K562 (cell line): ENCODE measurements around the gene ZBTB20. TPM values are rescaled to one million over a fixed set of nuclear protein-coding genes. Genes with fewer than 3 reads are reported as not detected.

ENCODE experiments used
- ATAC-seq: fragments of 200-7000 bp; cut with Tn5 transposase; 3 replicates; pipeline ENCODE4 v1.9.1; 2020; ENCODE audit warnings: moderate library complexity
- BruUV-seq: library from RNA; stranded (reverse); fragments of 400-500 nt; replicated peaks from 2 replicates; lab custom pipeline; 2021; lab: Mats Ljungman, UMichigan
- CTCF ChIA-PET: fragments of 300-600 bp; formaldehyde crosslinking; extraction: SDS; loops from one replicate; lab custom pipeline; 2021; ENCODE audit warnings: low intra/inter-chr PET ratio; lab: Yijun Ruan, JAX
- POLR2A ChIA-PET: fragments of 300-600, 350-650 bp; sonication (Branson Sonifier 250); formaldehyde crosslinking; extraction: SDS; loops from one replicate; lab custom pipeline; 2021; ENCODE audit warnings: antibody characterized with exemption, inconsistent platforms; lab: Yijun Ruan, JAX
- DNase-seq, 4 experiments: peaks; one replicate each; pipeline versions ENCODE4 v3.0.0 to v3.0.0-alpha.2; 2011 to 2018; ENCODE audit warnings: low spot score in 3 of 4, mixed read lengths in 3 of 4; ENCODE audit errors: extremely low read depth in 1 of 4
- FAIRE-seq: peaks from 2 replicates; lab custom pipeline; 2011; peaks lifted over from hg19 to GRCh38; lab: Jason Lieb, UNC
- H2AFZ ChIP-seq: 2 replicates; pipeline ENCODE4 v1.6.0; 2011; ENCODE audit warnings: low read depth, low read length, control low read depth, inconsistent platforms
- H3K27ac ChIP-seq: fragments of 200-600 bp; 3 replicates; pipeline ENCODE4 v1.8.0; 2011; ENCODE audit warnings: low read depth, mild to moderate bottlenecking, control low read depth, inconsistent platforms, low read length, moderate library complexity, mixed read lengths; ENCODE audit errors: extremely low read depth
- H3K27me3 ChIP-seq, 2 experiments: fragments of 300-600 bp in 1 of 2; 2 replicates in 1 of 2; 3 replicates in 1 of 2; pipeline versions ENCODE4 v1.6.0 to v1.8.0; 2011; ENCODE audit warnings: inconsistent platforms in 2 of 2, low read length in 2 of 2, mild to moderate bottlenecking in 1 of 2, mixed read lengths in 1 of 2, moderate library complexity in 1 of 2; ENCODE audit not compliant: control insufficient read depth in 2 of 2, insufficient read depth in 2 of 2
- H3K36me3 ChIP-seq: fragments of 300-600 bp; 3 replicates; pipeline ENCODE4 v1.8.0; 2011; ENCODE audit warnings: mild to moderate bottlenecking, low read length, inconsistent platforms; ENCODE audit not compliant: control insufficient read depth, insufficient read depth
- H3K4me1 ChIP-seq, 2 experiments: fragments of 200-600 bp in 1 of 2; replicated peaks in 1 of 2; 2 replicates in 1 of 2; 3 replicates in 1 of 2; pipeline versions ENCODE4 v1.5.1 to v1.8.0; 2011; ENCODE audit warnings: inconsistent platforms in 2 of 2, low read length in 2 of 2, mild to moderate bottlenecking in 1 of 2, mixed read lengths in 1 of 2, moderate library complexity in 1 of 2; ENCODE audit not compliant: control insufficient read depth in 2 of 2, insufficient read depth in 2 of 2
- H3K4me2 ChIP-seq: 2 replicates; pipeline ENCODE4 v1.6.1; 2011; ENCODE audit warnings: low read length, control low read depth, inconsistent platforms, mixed read lengths; ENCODE audit not compliant: insufficient read depth
- H3K4me3 ChIP-seq: fragments of 200-600 bp; sonication (generic), shearing (Covaris generic); 2 replicates; pipeline ENCODE4 v1.5.1; 2016; ENCODE audit warnings: control low read depth, inconsistent platforms
- H3K79me2 ChIP-seq: fragments of 200-600 bp; 3 replicates; pipeline ENCODE4 v1.8.0; 2011; ENCODE audit warnings: low read length, inconsistent platforms; ENCODE audit not compliant: control insufficient read depth, insufficient read depth
- H3K9ac ChIP-seq, 2 experiments: 2 replicates each; pipeline versions ENCODE4 v1.6.0 to v1.6.1; 2011; ENCODE audit warnings: low read depth in 2 of 2, low read length in 2 of 2, control low read depth in 1 of 2, inconsistent platforms in 1 of 2, mild to moderate bottlenecking in 1 of 2, mixed read lengths in 1 of 2; ENCODE audit not compliant: insufficient read depth in 1 of 2
- H3K9me1 ChIP-seq: one replicate; pipeline ENCODE4 v1.6.0; 2011; ENCODE audit warnings: inconsistent platforms, mild to moderate bottlenecking, low read length, moderate library complexity; ENCODE audit not compliant: control insufficient read depth, insufficient read depth
- H3K9me3 ChIP-seq: replicated peaks from 2 replicates; pipeline ENCODE4 v1.5.1; 2011; ENCODE audit warnings: low read depth, low read length, inconsistent platforms; ENCODE audit not compliant: control insufficient read depth, insufficient read depth
- H4K20me1 ChIP-seq: replicated peaks from 2 replicates; pipeline ENCODE4 v1.6.1; 2011; ENCODE audit warnings: low read length, inconsistent platforms, mixed read lengths; ENCODE audit not compliant: control insufficient read depth, insufficient read depth
- CREB5 ChIP-seq: fragments of 250-450 bp; sonication (Bioruptor Pico); IDR thresholded peaks from 2 replicates; pipeline ENCODE4 v1.5.0; 2020; ENCODE audit warnings: mild to moderate bottlenecking
- FOXM1 ChIP-seq, 2 experiments: fragments of 450-650 bp in 1 of 2; sonication (generic) in 1 of 2; formaldehyde crosslinking in 1 of 2; IDR thresholded peaks; 2 replicates each; pipeline versions ENCODE4 v1.6.1 to v1.9.0; 2017 to 2022; ENCODE audit warnings: low read depth in 2 of 2, mild to moderate bottlenecking in 2 of 2, missing genetic modification reagents in 1 of 2, moderate library complexity in 1 of 2
- FOXO4 ChIP-seq: fragments of 450-650 bp; formaldehyde crosslinking; IDR thresholded peaks from 2 replicates; pipeline ENCODE4 v1.4.0; 2020; ENCODE audit warnings: mild to moderate bottlenecking, moderate library complexity
- HMGN3 ChIP-seq: IDR thresholded peaks from 2 replicates; pipeline ENCODE4 v1.6.1; 2011; ENCODE audit warnings: borderline replicate concordance, low read depth, mild to moderate bottlenecking, mixed read lengths, low read length; ENCODE audit not compliant: insufficient read length; ENCODE audit errors: extremely low read depth
- KAT8 ChIP-seq: fragments of 450-650 bp; IDR thresholded peaks from 2 replicates; pipeline ENCODE4 v1.6.1; 2016; ENCODE audit warnings: low read depth, mild to moderate bottlenecking
- POU5F1 ChIP-seq: fragments of 150-350 bp; IDR thresholded peaks from 2 replicates; pipeline ENCODE4 v1.6.1; 2014; ENCODE audit warnings: borderline replicate concordance, low read length, low read depth, mild to moderate bottlenecking; ENCODE audit not compliant: partially characterized antibody
- PPARD ChIP-seq: fragments of 250-450 bp; sonication (Bioruptor Pico); IDR thresholded peaks from 2 replicates; pipeline ENCODE4 v1.8.0; 2022; ENCODE audit warnings: inconsistent platforms, mild to moderate bottlenecking, moderate library complexity
- SAFB ChIP-seq: fragments of 200-400 bp; formaldehyde crosslinking; IDR thresholded peaks from 2 replicates; pipeline ENCODE4 v1.6.1; 2017; ENCODE audit warnings: low read depth, low read length, borderline replicate concordance
- SOX6 ChIP-seq: fragments of 450-650 bp; IDR thresholded peaks from 2 replicates; pipeline ENCODE4 v1.6.1; 2014; ENCODE audit warnings: mild to moderate bottlenecking
- ZC3H4 ChIP-seq: sonication (generic); formaldehyde crosslinking; IDR thresholded peaks from 2 replicates; pipeline ENCODE4 v1.9.0; 2021; ENCODE audit warnings: missing genetic modification reagents, borderline replicate concordance
- ZKSCAN8 ChIP-seq: fragments of 200-800 bp; sonication (Bioruptor generic); IDR thresholded peaks from 2 replicates; pipeline ENCODE4 v1.6.1; 2016; ENCODE audit warnings: missing genetic modification characterization, missing compliant biosample characterization
- ZNF12 ChIP-seq: sonication (generic); formaldehyde crosslinking; IDR thresholded peaks from 2 replicates; pipeline ENCODE4 v1.4.0; 2020; ENCODE audit warnings: mild to moderate bottlenecking, missing genetic modification reagents
- ZNF263 ChIP-seq: sonication (generic); formaldehyde crosslinking; IDR thresholded peaks from 2 replicates; pipeline ENCODE4 v1.8.0; 2022; ENCODE audit warnings: mild to moderate bottlenecking, missing genetic modification reagents, borderline replicate concordance
- ZNF280B ChIP-seq: fragments of 250-450 bp; sonication (Bioruptor Pico); IDR thresholded peaks from 2 replicates; pipeline ENCODE4 v1.5.1; 2021; ENCODE audit warnings: mild to moderate bottlenecking
- WGBS: fragments of 100-300 bp; shearing (Covaris generic); methylation state at CpG from one replicate; pipeline ENCODE4 v1.1.6; 2016; ENCODE audit warnings: low coverage, mixed read lengths; ENCODE audit not compliant: insufficient coverage; ENCODE audit errors: missing lambda C conversion rate; 5-methylcytosine and 5-hydroxymethylcytosine counted together
- in situ Hi-C: fragments of 300-500 bp; cut with MboI; formaldehyde crosslinking; loops from 4 replicates; pipeline ENCODE4 v1.15.0; 2018; ENCODE audit warnings: inconsistent platforms, mixed read lengths
- intact Hi-C: fragments of 100-400 bp; cut with micrococcal nuclease; formaldehyde crosslinking; loops from 2 replicates; pipeline ENCODE4 v1.14.2; 2022
- polyA plus RNA-seq, 8 experiments: library from polyadenylated mRNA; depleted of rRNA in 4 of 8; stranded (reverse) in 5 of 8; unstranded in 3 of 8; fragments of >200 nt; fragmentation: Nextera tagmentation in 2 of 8; fragmentation: Illumina TruSeq in 1 of 8; extraction: Ambion mirVana in 2 of 8; extraction: Trizol in 1 of 8; gene quantifications; 2 replicates each; pipeline versions ENCODE4 v1.2.1 to v1.2.3, GENCODE V29; 2011 to 2014; ENCODE audit warnings: inconsistent platforms in 1 of 8, missing spikeins in 1 of 8
- total RNA-seq, 7 experiments: library from RNA; depleted of rRNA in 6 of 7; stranded (reverse); fragments of >200 nt in 6 of 7; fragmentation: Illumina TruSeq in 2 of 7; extraction: Trizol in 2 of 7; gene quantifications; 2 replicates each; pipeline versions ENCODE4 v1.2.1 to v1.2.3, GENCODE V29; 2011 to 2021; ENCODE audit warnings: low replicate concordance in 1 of 7
- TF ChIP-seq, protein P1 (sequence below): fragments of 250-450 bp; sonication (Bioruptor Pico); IDR thresholded peaks from 2 replicates; pipeline ENCODE4 v1.8.0; 2021; ENCODE audit warnings: moderate library complexity, mild to moderate bottlenecking, inconsistent platforms
- TF ChIP-seq, protein P2 (sequence below): sonication (generic); formaldehyde crosslinking; IDR thresholded peaks from 2 replicates; pipeline ENCODE4 v1.8.1; 2023; ENCODE audit warnings: mild to moderate bottlenecking, missing genetic modification reagents

The ZBTB20 gene
- total and polyA plus RNA-seq, 9 of the 15 experiments (the other 6 are each of a cell fraction or from before 2014, with no cell fraction given): 0.17 to 1.7 (median 0.45) TPM

- ChIA-PET CTCF (no interaction called here), POLR2A (no interaction called here)
- H3K27ac ChIP-seq: no peak overlapping the region
- no TSS peak for BruUV-seq
- TF ChIP-seq, protein P1, sequence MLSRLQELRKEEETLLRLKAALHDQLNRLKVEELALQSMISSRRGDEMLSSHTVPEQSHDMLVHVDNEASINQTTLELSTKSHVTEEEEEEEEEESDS (CRISPR knock-in tag): no peak
- TF ChIP-seq, protein P2, sequence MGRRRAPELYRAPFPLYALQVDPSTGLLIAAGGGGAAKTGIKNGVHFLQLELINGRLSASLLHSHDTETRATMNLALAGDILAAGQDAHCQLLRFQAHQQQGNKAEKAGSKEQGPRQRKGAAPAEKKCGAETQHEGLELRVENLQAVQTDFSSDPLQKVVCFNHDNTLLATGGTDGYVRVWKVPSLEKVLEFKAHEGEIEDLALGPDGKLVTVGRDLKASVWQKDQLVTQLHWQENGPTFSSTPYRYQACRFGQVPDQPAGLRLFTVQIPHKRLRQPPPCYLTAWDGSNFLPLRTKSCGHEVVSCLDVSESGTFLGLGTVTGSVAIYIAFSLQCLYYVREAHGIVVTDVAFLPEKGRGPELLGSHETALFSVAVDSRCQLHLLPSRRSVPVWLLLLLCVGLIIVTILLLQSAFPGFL (CRISPR knock-in tag): no peak
- TF ChIP-seq ZNF12: no peak
- no peak for TF ChIP-seq HMGN3
- TF ChIP-seq FOXM1 (IDR thresholded peaks at IDR 0.05; ENCODE audit: low read depth): no peak
- no peak for TF ChIP-seq FOXM1 (CRISPR knock-in tag; IDR thresholded peaks at IDR 0.05; ENCODE audit: low read depth)
- no peak for TF ChIP-seq CREB5
- no peak for TF ChIP-seq SOX6
- no peak for TF ChIP-seq ZNF263 (CRISPR knock-in tag)
- TF ChIP-seq ZC3H4 (CRISPR knock-in tag): no peak
- no peak for TF ChIP-seq SAFB
- TF ChIP-seq PPARD (CRISPR knock-in tag): no peak
- TF ChIP-seq ZNF280B (CRISPR knock-in tag): no peak
- TF ChIP-seq FOXO4: no peak
- no peak for TF ChIP-seq POU5F1
- no peak for TF ChIP-seq ZKSCAN8
- no peak for TF ChIP-seq KAT8
- DNase-seq (no peak), ATAC-seq (no peak), FAIRE-seq (no peak)
- H3K9ac ChIP-seq: no peak overlapping the region
- 0% methylated on average over 2 of the region's 2 CpGs for WGBS
- H3K4me2 ChIP-seq: no peak overlapping the region
- H3K27me3 ChIP-seq: no peaks in the 10 kb centered on the region
- no peak overlapping the region for H3K4me3 ChIP-seq
- no peaks in the 10 kb centered on the region for H3K36me3 ChIP-seq
- in situ Hi-C loops (no loop called here), intact Hi-C loops (no loop called here)
- H3K9me1 ChIP-seq: no peaks in the 10 kb centered on the region
- H3K79me2 ChIP-seq: no peaks in the 10 kb centered on the region
- no peaks in the 10 kb centered on the region for H3K9me3 ChIP-seq
- no peaks in the 10 kb centered on the region for H3K4me1 ChIP-seq
- H4K20me1 ChIP-seq: no peaks in the 10 kb centered on the region
- H2AFZ ChIP-seq: no peak overlapping the region
These were observed 479.0 kb downstream of the ZBTB20 start for GRCh38 chr3:114668099-114668498.
